Memory B cell (primary cell): ENCODE measurements around the gene PTER.
A peak's percentile ranks its signal among the peaks of the same experiment; 100 is the strongest.

ENCODE experiments used
- ATAC-seq: fragments of 150-1000 bp; cut with Tn5 transposase; 2 replicates; pipeline ENCODE4 v1.10.0; 2021; ENCODE audit warnings: low read depth, mild to moderate bottlenecking, moderate library complexity
- DNase-seq, 2 donors: peaks; one replicate each; pipeline ENCODE4 v3.0.0; 2022; ENCODE audit warnings: low spot score in 2 of 2
- H3K27ac Mint-ChIP-seq: one replicate; pipeline ENCODE4 v1.8.0; 2022; ENCODE audit warnings: mild to moderate bottlenecking, moderate library complexity, mixed read lengths
- H3K27me3 Mint-ChIP-seq: one replicate; pipeline ENCODE4 v1.8.0; 2022; ENCODE audit warnings: mixed read lengths
- H3K36me3 Mint-ChIP-seq: one replicate; pipeline ENCODE4 v1.8.0; 2022; ENCODE audit warnings: mild to moderate bottlenecking, mixed read lengths
- H3K4me1 Mint-ChIP-seq: one replicate; pipeline ENCODE4 v1.8.0; 2022; ENCODE audit warnings: mixed read lengths
- H3K4me3 Mint-ChIP-seq: one replicate; pipeline ENCODE4 v1.8.0; 2022; ENCODE audit warnings: mild to moderate bottlenecking, moderate library complexity, mixed read lengths
- H3K9me3 Mint-ChIP-seq: one replicate; pipeline ENCODE4 v1.8.0; 2022; ENCODE audit warnings: mixed read lengths

PTER gene

GRCh38 chr10:16442914-16443313 lies 6.1 kb downstream of the PTER start:
- no peak overlapping the region for H3K27ac Mint-ChIP-seq
- no peaks in the 10 kb centered on the region for H3K27me3 Mint-ChIP-seq
- H3K4me1 Mint-ChIP-seq, result peaks cover 26% of the 10 kb centered on the region
- H3K4me3 Mint-ChIP-seq, result no peak overlapping the region
- DNase-seq (no peak), ATAC-seq (no peak)
- peaks cover 16% of the 10 kb centered on the region for H3K36me3 Mint-ChIP-seq
- H3K9me3 Mint-ChIP-seq, result no peaks in the 10 kb centered on the region

DNA sequence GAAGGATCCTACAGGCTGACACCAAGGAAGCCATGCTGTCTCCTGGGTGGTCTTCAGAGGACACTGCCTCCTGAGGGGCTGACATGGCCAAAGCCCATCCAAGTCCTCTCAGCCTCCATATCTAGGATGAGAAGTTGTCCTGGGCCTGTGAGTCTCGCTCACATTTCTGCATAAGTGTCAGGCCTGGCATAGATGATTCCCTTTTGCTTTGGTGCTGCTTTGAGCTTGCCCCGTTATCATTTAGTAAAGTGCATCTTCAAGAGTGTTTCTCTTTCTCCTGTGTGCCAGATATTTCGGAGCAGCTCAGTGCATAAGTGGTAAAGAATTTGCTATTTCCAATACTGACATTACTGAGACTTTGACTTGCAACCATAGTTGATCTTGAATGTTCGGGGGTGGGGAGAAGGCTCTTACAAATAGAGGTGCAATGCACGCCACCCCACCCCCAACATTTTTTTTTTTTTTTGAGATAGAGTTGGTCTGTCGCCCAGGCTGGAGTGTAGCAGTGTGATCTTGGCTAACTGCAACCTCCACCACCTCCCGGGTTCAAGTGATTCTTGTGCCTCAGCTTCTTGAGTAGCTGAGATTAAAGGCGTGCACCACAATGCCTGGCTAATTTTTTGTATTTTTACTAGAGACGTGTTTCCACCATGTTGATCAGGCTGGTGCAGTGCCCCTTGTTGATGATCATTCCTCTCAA lies 9.1 kb downstream of the PTER start:
- H3K4me3 Mint-ChIP-seq, result no peak overlapping the region
- peaks cover 16% of the 10 kb centered on the region for H3K4me1 Mint-ChIP-seq
- ATAC-seq (no peak), DNase-seq (no peak)
- H3K36me3 Mint-ChIP-seq, result peaks cover 26% of the 10 kb centered on the region
- no peaks in the 10 kb centered on the region for H3K9me3 Mint-ChIP-seq
- no peaks in the 10 kb centered on the region for H3K27me3 Mint-ChIP-seq
- H3K27ac Mint-ChIP-seq, result no peak overlapping the region

GRCh38 chr10:16449454-16449853 lies 12.6 kb downstream of the PTER start:
- H3K4me3 Mint-ChIP-seq, result no peak overlapping the region
- no peak for DNase-seq
- H3K36me3 Mint-ChIP-seq, result peaks cover 22% of the 10 kb centered on the region
- H3K4me1 Mint-ChIP-seq, result peaks cover 7% of the 10 kb centered on the region
- H3K27me3 Mint-ChIP-seq, result no peaks in the 10 kb centered on the region
- peaks cover 1% of the 10 kb centered on the region for H3K9me3 Mint-ChIP-seq
- no peak for ATAC-seq
- H3K27ac Mint-ChIP-seq, result no peak overlapping the region

GRCh38 chr10:16458166-16458955 lies 21.6 kb downstream of the PTER start:
- Mint-ChIP-seq H3K27me3 (no peaks in the 10 kb centered on the region), H3K27ac (no peak overlapping the region), H3K4me1 (peaks cover 12% of the 10 kb centered on the region), H3K4me3 (no peak overlapping the region), H3K9me3 (no peaks in the 10 kb centered on the region), H3K36me3 (peaks cover 15% of the 10 kb centered on the region)
- ATAC-seq (no peak), DNase-seq (no peak)

DNA sequence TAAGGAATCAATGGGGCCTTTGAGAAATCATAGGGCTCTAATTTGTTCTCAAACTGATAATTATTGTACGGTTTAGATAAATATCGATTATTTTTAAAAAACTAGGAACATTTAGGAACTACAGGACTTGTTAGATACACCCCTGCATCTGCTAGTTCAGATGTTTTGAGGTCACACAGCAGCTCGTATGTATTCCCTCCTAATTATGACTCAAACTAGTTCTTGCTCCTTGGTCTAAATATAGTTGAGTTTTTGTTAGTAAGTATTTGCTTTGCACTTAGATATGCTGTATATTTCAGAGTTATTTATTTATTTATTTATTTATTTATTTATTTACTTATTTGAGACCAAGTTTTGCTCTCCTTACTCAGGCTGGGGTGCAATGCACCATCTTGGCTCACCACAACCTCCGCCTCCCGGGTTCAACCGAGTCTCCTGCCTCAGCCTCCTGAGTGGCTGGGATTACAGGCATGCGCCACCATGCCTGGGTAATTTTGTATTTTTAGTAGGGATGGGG lies 22.7 kb downstream of the PTER start:
- no peak overlapping the region for H3K27ac Mint-ChIP-seq
- H3K9me3 Mint-ChIP-seq, result no peaks in the 10 kb centered on the region
- peaks cover 13% of the 10 kb centered on the region for H3K4me1 Mint-ChIP-seq
- peaks cover 21% of the 10 kb centered on the region for H3K36me3 Mint-ChIP-seq
- DNase-seq (no peak), ATAC-seq (no peak)
- no peak overlapping the region for H3K4me3 Mint-ChIP-seq
- H3K27me3 Mint-ChIP-seq, result no peaks in the 10 kb centered on the region

- H3K27me3 Mint-ChIP-seq, result no peaks in the 10 kb centered on the region
- H3K4me1 Mint-ChIP-seq, result peaks cover 12% of the 10 kb centered on the region
- H3K9me3 Mint-ChIP-seq, result no peaks in the 10 kb centered on the region
- no peak overlapping the region for H3K4me3 Mint-ChIP-seq
- H3K27ac Mint-ChIP-seq, result no peak overlapping the region
- H3K36me3 Mint-ChIP-seq, result peaks cover 29% of the 10 kb centered on the region
- ATAC-seq (no peak), DNase-seq (no peak)
These were observed 29.2 kb downstream of the PTER start for GRCh38 chr10:16466001-16466400.

DNA sequence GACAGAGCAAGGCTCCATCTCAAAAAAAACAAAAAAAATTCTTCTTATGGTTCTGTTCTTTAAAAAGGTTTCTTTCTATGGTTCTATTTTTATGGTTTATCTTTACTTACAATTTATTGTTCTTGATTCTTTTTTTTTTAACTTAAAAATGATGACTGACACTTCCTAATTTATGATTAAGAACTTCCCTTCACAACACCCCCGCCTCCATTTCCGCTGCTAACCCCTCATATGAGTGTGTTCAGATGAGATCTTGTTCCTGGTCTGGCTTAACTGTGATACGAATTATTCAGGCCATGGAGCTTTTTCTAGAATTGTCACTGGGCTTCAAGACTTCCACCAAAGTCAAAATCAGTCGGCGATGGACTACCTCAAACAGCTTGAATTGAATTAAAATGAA lies 33.9 kb downstream of the PTER start:
- no peak overlapping the region for H3K4me3 Mint-ChIP-seq
- no peak for ATAC-seq
- DNase-seq, result no peak
- no peaks in the 10 kb centered on the region for H3K27me3 Mint-ChIP-seq
- H3K27ac Mint-ChIP-seq, result peak overlapping the region; percentile 8
- peaks cover 17% of the 10 kb centered on the region for H3K36me3 Mint-ChIP-seq
- peaks cover 8% of the 10 kb centered on the region for H3K4me1 Mint-ChIP-seq
- no peaks in the 10 kb centered on the region for H3K9me3 Mint-ChIP-seq

DNA sequence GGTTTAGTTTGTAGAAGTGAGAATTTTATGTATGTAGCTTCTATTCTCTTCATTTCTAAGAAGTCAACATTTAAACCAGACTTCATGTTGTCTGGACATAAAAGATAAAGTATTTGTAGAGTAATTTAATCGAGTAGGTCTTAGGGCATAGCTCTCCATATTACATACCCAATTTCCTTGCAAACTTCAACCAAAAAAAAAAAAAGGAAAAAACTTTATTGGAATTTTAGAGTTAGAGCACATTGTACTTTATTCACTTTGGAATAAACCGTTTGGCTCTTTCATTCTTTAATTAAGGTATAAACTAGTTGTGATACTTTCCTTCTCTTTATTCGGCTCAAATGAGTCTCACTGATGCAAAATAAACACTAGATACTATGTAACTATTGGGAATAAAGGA lies 36.0 kb downstream of the PTER start:
- DNase-seq (no peak), ATAC-seq (no peak)
- Mint-ChIP-seq H3K27me3 (no peaks in the 10 kb centered on the region), H3K4me3 (no peak overlapping the region), H3K27ac (no peak overlapping the region), H3K4me1 (peaks cover 8% of the 10 kb centered on the region), H3K9me3 (no peaks in the 10 kb centered on the region), H3K36me3 (peaks cover 17% of the 10 kb centered on the region)

GRCh38 chr10:16477757-16478156 lies 40.9 kb downstream of the PTER start:
- Mint-ChIP-seq H3K9me3 (no peaks in the 10 kb centered on the region), H3K27me3 (no peaks in the 10 kb centered on the region), H3K4me1 (no peaks in the 10 kb centered on the region), H3K36me3 (peaks cover 7% of the 10 kb centered on the region), H3K27ac (no peak overlapping the region), H3K4me3 (no peak overlapping the region)
- ATAC-seq (no peak), DNase-seq (no peak)

- ATAC-seq (no peak), DNase-seq (no peak)
- Mint-ChIP-seq H3K4me1 (peaks cover 5% of the 10 kb centered on the region), H3K27me3 (no peaks in the 10 kb centered on the region), H3K36me3 (peaks cover 11% of the 10 kb centered on the region), H3K27ac (no peak overlapping the region), H3K4me3 (no peak overlapping the region), H3K9me3 (no peaks in the 10 kb centered on the region)
These were observed 42.0 kb downstream of the PTER start for GRCh38 chr10:16478801-16479200.

GRCh38 chr10:16481052-16481728 lies 44.4 kb downstream of the PTER start:
- H3K4me1 Mint-ChIP-seq, result peaks cover 5% of the 10 kb centered on the region
- DNase-seq (no peak), ATAC-seq (no peak)
- no peak overlapping the region for H3K4me3 Mint-ChIP-seq
- H3K27ac Mint-ChIP-seq, result no peak overlapping the region
- H3K36me3 Mint-ChIP-seq, result peaks cover 16% of the 10 kb centered on the region
- no peaks in the 10 kb centered on the region for H3K9me3 Mint-ChIP-seq
- H3K27me3 Mint-ChIP-seq, result no peaks in the 10 kb centered on the region

DNA sequence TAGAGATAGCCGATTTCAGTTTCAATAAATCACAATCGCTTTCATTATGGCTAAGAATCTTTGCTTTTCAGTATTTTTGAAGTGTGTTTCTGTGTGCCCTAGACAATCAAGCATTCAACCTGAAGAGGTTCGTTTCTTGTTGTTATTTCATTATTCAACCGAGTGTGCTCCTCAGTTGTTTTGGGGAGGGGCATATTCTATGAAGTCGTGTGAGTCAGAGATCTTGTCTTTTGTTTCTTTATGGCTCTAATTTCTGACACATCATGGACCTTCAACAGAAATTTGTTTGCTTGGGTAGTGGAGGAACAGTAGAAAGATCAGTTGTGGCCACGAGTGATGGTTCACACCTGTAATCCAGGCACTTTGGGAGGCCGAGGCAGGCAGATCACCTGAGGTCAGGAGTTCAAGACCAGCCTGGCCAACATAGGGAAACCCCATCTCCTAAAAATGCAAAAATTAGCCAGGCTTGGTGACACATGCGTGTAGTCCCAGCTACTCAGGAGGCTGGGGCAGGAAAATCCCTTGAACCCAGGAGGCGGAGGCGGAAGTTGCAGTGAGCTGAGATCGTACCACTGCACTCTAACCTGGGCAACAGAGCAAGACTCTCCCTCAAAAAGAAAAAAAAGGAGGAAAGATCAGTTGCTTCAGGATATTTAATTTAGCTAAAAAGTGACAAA lies 46.6 kb downstream of the PTER start:
- H3K9me3 Mint-ChIP-seq, result no peaks in the 10 kb centered on the region
- peaks cover 5% of the 10 kb centered on the region for H3K4me1 Mint-ChIP-seq
- no peak for DNase-seq
- no peak for ATAC-seq
- no peak overlapping the region for H3K4me3 Mint-ChIP-seq
- H3K27me3 Mint-ChIP-seq, result no peaks in the 10 kb centered on the region
- no peak overlapping the region for H3K27ac Mint-ChIP-seq
- peaks cover 25% of the 10 kb centered on the region for H3K36me3 Mint-ChIP-seq

DNA sequence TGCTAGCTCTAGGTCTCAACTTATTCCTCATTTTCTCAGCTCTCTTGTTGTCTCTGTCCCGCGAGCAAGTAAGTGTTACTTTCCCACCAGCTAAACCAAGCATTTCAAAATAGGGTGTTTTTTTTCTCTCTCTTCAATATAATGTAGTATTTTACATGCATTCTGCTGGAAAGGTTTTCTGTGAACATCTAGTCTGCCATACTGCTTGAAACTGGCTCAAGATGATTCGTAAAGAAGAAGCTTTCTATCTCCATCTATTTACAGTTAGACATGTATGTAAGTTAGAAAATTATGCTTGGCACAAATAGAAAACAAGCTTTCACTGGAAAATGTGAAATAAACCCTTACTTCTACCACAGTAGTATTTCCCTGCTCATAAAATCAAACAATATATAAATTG lies 53.7 kb downstream of the PTER start:
- ATAC-seq (no peak), DNase-seq (no peak)
- Mint-ChIP-seq H3K9me3 (no peaks in the 10 kb centered on the region), H3K4me3 (no peak overlapping the region), H3K27ac (peak overlapping the region; percentile 22), H3K27me3 (no peaks in the 10 kb centered on the region), H3K36me3 (peaks cover 29% of the 10 kb centered on the region), H3K4me1 (no peaks in the 10 kb centered on the region)

DNA sequence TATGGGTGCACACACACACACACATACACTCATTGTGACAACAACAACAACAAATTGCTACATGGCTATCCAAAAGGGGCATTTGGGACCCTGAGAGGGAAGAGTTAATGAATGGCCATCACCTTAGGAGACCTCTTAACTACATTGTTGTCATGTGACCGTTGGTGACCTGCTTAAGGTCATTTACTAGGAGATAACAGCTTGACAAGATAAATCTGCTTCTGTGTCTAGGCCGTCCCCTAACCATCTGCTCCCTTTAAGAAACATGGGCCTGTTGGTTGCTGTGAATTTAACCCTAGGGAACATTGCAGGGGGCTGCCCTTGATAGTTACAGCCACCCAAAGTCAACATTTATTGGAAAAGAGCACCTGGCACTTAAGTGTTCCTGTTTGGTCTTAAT lies 55.1 kb downstream of the PTER start:
- no peak for ATAC-seq
- no peak overlapping the region for H3K27ac Mint-ChIP-seq

More for the DNA sequence above, 55.1 kb downstream of the PTER start:
- no peak for DNase-seq
- no peaks in the 10 kb centered on the region for H3K9me3 Mint-ChIP-seq
- no peak overlapping the region for H3K4me3 Mint-ChIP-seq
- H3K27me3 Mint-ChIP-seq, result no peaks in the 10 kb centered on the region
- H3K36me3 Mint-ChIP-seq, result peaks cover 29% of the 10 kb centered on the region
- no peaks in the 10 kb centered on the region for H3K4me1 Mint-ChIP-seq
